Stimulated activated CD8-positive, alpha-beta memory T cell treated with anti-CD3 and anti-CD28 coated beads, Interleukin-4, amount 100 ng/mL, for 24 hours (primary cell): Measurements from ENCODE around the gene FGFR3.
A peak's percentile ranks its signal among the peaks of the same experiment; 100 is the strongest.
"Not testable (repeated sequence)": the region's sequence is repeated elsewhere in the genome, so short reads cannot be mapped to it uniquely, and the experiment has no call there.

ENCODE experiments used
- DNase-seq: peaks from one replicate; pipeline ENCODE4 v3.0.0-alpha.2; 2020; ENCODE audit warnings: low read depth

Gene FGFR3

DNA sequence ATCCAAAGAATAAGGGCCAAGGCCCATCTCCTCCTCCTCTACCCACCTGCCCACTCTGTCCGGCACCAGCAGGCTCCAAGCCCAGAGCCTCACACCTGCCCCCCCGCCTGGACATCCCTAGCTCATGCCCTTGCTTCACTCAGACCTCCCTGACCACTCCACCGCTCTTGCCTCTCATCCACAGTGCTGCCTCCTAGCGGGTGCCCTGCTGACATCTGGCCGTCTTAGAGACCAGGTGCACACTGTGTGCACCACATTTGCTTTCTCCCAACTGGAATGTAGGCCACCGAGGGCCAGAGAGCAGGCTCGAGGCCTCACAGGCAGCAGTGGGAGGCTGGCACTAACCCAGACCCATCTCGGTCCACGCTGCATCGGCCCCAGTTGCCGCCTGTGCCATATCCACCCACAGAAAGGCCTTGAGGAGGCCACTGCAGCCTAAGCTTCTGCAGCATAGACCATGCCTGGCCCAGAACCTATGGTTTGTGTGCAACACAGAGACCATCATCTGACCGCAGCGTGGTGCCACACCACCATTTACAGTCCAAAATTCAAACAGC, 49.3 kb downstream of the FGFR3 start:
- no peak for DNase-seq

DNA sequence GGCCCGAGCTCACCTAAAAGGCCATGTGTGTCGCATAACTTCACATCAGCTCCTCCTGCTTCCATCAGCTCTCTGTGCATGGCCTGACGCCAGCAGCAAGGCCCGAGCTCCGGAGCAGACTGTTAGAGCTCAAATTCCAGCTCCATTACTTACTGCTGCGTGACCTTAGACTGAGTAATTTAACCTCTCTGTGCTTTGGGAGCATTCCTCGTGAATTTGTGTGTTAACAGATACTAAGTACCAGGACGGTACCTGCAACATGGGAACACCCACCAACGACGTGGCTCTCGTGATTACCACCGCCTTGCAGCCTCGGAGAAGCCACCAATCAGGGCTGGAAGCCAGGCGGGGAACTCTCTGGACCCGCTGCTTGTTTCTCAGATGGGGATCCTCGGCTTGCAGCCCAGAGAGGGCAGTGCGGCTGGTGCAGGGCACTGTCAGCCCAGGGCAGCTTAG, 49.9 kb downstream of the FGFR3 start:
- DNase-seq, result no peak

DNA sequence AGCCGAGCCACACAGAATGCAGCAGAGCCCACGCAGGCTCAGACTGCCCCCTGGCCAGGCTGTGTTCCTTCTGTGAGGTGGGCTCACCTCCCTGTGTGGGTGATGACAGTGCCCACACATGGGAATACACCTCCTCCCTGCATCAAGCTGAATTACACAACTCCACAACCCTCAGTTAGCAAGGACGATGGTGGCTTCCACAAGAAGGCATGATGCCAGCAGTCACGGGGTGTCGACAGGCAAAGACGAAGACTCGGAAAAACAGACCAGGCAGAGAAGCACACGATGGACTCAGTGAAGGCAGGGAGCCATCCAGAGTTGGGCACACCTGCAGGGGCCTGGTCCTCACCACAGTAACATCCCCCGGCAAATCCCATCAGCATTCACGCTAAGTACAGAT, 50.8 kb downstream of the FGFR3 start:
- no peak for DNase-seq

DNA sequence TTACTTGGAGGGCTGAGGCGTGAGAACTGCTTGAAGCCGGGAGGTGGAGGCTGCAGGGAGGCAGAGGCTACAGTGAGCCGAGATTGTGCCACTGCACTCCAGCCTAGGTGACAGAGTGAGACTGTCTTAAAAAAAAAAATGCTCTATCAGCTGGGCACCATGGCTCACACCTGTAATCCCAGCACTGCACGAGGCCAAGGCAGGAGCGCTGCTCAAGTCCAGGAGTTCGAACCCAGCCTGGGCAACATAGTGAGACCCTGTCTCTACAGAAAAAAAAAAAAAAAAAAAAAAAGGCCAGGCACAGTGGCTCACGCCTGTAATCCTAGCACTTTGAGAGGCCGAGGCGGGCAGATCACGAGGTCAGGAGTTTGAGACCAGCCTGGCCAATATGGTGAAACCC, 51.5 kb downstream of the FGFR3 start:
- DNase-seq, result not testable (repeated sequence)

DNA sequence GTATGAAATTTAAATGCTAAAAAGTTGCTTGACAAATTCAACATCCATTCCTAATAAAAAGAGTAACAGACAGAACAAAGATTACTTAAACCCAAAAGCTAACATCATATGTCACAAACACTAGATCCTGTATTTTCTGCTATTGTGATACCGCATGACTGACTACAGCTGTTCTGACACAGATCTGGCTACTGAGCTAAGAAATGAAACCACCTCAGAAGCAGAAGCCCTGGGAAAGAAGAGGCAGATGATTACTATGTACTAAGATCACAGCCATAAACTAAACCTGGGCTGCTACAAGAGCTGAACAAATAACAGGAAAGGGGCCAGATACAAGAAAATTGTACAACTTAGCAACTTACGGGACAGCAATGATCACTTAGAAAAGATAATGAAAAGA, 53.5 kb downstream of the FGFR3 start:
- no peak for DNase-seq

DNA sequence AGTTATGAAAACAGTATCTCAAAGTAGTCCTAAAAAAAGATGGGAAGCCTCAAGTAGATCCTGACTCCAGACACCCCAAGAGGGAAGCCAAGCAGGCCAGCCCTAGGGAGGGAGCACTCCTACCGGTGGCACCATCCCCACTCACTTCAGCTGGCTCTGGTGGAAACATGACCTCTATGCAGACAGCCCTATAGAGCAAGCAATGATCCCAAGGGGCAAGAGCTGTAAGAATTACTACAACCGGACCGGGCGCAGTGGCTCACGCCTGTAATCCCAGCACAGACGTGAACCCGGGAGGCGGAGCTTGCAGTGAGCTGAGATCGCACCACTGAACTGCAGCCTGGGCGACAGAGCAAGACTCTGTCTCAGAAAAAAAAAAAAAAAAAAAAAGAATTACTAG, 57.2 kb downstream of the FGFR3 start:
- no peak for DNase-seq

DNA sequence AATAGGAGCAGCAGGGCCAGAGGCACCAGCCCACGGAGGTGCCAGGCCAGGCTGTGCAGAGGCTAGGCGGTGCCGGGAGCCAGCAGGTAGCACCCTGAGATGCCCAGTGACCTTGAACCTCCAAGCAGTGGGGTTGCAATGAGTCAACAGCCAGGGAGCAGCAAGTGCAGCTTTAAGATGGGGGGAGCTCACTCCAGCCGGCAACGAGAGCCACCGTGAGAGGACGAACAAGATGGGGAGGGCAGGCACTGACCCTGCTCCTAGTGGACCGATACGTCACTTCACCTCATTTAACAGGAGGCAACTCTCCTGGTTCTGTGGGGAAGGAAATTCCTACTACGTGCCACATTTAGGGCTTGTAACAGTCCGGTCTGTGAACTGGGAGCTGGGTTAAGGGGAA, 58.1 kb downstream of the FGFR3 start:
- no peak for DNase-seq

DNA sequence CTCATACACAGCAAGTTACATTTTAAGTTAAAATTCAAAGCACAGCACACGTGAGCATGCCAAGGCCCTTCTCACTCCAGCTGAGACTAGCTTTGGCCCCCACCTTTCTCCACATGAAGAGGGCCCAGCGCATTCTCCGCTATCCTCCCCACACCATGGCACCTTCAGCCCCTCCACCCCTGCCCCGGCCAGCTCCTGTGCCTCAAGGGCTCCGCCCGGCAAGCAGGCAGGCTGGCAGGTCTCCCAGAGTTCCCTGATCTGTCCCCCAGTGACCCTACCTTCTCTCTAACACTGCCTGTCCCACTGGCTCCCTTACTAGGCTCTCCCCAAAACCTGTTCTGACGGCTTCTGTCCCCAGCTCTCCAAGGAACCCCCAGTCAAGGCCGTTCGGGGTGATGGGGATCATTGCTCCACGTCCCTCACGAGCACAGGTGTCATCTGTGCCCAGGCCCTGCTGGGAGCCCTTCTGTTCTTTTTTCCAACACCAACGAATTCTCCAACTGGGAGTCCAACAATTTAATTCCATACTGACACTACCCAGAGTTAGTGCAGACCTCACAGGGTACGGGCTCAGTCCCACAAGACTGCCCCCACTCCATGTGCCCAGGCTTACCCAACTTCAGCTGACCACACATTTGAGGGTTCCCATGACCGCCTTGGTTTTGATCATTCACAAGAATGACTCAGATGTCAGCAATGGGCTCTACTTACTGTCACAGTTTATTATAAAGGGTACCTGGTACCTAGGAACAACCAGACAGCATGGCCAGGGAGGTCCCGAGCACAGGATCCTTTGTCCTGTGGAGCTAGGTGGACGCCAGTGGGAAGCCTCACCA, 58.7 kb downstream of the FGFR3 start:
- no peak for DNase-seq

DNA sequence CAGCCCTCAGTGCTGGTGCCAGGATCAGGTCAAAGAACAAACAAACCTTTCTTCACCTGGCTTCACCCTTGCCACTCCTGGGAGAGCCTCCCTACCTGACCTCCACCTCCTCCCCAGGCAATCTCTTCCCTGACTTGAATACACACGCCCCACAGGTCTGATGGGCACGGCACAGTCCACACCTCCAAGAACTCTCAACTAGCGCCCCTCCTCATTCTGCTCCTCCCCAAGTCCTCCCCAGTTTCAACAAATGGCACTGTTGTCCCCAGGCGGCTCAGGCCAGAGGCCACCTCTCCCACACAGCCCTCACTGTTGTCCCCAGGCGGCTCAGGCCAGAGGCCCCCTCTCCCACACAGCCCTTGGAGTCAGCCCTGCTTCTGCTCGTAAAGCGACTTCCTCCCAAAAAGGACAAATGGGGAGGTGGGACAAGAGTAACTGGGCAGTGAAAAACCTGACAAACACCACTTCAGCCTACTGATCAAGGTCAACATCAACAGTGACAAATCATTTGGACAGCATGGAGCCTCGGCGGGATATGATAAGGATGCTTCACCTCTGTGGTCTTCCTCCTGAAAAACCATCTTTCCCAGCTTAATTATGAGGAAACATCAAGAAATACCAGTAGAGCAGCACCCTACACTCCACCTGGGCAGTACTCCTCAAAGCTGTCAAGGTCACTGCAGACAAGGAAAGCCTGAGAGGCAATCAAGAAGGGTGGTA, 60.0 kb downstream of the FGFR3 start:
- DNase-seq, result no peak

DNA sequence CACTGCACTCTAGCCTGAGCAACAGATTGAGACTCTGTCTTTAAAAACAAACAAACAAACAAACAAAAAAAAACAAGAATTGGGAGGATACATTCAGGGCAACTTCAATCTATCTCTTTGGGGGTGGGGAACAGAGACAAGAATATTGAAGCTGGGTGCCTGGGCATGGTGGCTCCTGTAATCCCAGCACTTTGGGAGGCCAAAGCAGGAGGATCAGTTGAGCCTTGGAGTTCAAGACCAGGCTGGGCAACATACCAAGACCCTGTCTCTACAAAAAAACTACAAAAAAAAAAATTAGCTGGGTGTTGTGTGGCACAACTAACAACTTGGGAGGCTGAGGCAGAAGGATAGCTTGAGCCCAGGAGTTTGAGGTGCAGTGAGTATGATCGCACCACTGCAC, 61.7 kb downstream of the FGFR3 start:
- no peak for DNase-seq

DNA sequence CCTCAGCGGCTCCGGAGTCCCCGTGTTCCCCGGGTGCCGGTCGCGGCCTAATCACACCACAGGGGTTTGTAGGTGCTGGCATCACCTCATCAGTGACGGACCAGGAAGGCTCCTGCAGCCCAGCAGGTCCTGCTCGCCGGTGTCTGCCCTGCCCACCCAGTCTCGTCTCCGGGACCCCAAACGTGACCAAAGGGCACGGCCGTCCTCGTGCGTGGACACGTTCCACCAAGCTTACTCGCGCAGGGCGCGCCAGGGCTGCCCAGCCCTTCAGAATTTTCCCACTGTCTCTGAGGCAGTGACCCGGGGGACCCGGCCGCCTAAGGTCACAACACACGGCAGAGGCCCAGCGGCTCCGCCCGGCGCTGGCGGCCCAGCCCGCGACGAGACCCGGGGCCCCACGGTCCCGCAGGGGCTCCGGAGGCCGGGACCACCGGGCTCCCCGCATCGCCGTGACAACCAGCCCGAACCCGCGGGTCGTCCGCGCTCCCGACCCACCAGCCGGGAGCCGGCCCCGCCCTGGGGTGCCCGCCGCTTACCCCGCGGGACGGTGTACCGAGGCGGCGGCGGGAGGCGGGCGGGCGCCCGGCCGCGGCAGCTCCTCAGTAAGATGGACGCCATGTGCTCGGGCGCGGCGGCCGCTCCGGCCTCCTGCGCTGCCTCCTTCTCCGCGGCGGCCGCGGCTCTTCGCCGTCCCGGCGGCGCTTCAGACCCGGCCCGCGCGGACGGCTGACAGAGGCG, 62.4 kb downstream of the FGFR3 start:
- no peak for DNase-seq

DNA sequence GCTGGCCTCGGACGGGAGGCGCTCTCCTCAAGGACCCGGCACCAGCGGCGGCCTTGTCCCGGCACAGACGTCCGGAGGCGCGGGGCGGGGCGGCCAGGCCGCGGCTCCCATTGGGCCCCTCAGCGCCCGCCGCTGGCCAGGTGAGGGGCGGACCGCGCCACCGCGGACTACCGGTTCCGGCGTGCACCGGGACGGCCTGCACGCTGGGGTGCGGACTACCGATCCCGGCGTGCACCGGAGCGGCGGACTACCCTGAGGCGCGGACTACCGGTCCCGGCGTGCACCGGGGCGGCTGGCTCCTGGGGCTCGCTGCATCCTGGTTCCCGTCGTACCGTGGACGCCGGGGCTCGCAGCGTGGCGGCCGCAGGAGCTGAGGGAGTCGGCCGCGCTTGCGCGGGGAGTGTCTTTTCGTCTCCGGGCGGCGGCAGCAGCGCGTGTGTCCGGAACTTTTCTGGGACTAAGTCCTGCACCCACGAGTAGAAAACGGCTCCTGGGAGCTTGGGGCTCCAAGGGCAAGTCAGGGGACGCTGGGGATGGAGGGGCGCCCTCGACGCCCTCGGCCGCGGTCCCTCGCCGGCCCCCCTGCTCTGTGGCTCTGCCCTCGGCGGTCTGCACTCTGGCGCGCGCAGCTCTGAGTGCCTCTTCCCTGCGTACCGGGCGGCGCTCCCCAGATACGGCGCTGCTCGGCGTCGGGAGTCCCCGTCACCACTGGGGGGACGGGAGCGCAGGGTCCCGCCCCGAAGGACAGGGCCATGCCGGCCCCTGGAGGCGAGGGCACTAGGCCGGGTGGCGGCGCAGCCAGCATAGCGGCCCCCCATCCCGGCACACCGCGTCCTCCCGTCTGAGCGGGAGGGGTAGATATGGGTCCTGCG, 63.2 kb downstream of the FGFR3 start, which contains the start of gene LETM1:
Gene LETM1, minus strand, starts transcription at position 86 of the 872 bp plus-strand sequence. CDS start 206 bp downstream, outside the sequence.
- peak; percentile 90 for DNase-seq

DNA sequence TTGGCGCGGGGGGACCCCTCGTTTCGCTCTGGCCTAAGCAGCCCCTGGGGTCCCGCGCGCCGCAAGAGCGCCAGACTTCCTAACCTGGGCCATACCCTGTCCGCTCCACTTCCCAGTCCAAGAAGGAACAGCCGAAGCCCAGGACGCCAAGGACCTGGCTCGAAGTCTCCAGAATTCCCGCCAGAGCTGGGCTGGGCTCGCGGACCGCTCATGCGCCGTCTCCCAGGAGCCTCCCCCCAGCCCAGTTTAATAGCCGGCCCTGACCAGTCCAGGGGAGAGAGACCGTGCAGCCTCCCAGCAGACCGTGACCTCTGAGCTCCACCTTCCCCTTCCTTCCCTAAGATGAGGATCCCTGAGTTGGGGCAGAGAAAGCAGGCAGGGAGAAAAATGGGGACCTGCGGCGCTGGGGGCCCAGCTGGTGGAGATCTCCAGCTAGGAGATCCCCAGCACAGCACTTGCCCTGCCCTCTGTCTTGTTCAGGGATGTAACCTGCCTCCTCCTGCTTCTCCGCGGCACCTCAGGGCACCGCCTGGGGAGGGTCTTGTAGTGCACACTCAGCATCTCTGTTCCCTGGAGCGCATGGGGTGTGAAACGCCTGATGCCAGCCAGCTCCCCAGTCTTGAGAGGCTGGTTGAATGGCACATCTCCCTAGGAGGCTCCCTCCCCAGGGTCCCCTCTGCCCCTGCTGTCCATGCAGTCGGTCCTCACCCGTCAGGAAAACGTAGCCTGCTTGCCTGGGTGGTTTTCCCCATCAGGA, 64.0 kb downstream of the FGFR3 start:
- no peak for DNase-seq

DNA sequence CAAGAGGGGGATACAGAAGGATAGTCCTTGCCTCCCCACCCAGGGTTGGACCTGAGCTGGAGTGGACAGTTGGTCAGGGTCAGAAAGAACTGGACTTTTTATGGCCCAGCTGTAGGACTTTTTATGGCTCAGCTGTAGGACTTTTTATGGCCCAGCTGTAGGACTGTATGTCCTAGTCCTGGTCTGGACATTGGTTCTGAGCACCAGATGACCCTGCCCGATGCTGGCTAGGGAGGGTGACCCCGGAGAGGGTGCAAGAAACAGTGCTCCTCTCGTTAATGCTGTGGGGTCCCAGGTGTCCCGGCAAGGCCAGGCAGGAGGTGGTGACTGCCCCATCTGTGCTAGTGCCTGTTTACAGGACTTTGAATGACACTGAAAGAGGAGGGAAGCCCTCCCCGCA, 64.8 kb downstream of the FGFR3 start:
- no peak for DNase-seq
